G401 (cell line): ENCODE results near the gene FAM184B. TPM values are rescaled to one million over a fixed set of nuclear protein-coding genes. Genes with fewer than 3 reads are reported as not detected.

Source experiments
- DNase-seq: peaks from one replicate; pipeline ENCODE4 v3.0.0-alpha.2; 2015; ENCODE audit warnings: low spot score
- in situ Hi-C: cut with HindIII; loops from 2 replicates; pipeline ENCODE4 v1.10.0; 2016; ENCODE audit warnings: low sequenced_read_pairs, mixed read lengths
- total RNA-seq: library from RNA; depleted of rRNA; stranded (reverse); fragments of >200 nt; shearing (Covaris generic); gene quantifications from 2 replicates; pipeline ENCODE4 v1.2.3, GENCODE V29; 2014

FAM184B gene
- total RNA-seq, 1 experiment from 2014 or later = not detected

GRCh38 chr4:17780501-17781299 lies 721 bp downstream of the FAM184B start:
- no peak for DNase-seq
- in situ Hi-C loops = no loop called here

DNA sequence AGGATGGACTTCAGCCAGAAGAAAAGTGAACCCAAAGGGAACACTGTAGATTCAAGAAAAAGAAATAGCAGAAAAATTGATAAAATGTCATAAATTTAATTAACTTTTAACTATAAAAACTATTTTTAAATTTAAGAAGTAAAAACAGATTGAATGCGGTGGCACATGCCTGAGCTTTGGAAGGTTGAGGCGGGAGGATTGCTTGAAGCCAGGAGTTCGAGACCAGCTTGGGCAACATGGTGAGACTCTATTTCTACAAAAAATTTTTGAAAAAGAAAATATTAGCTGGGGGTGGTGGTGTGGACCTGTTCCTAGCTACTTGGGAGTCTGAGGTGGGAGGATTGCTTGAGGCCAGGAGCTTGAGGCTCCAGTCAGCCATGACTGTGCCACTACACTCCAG lies 3.0 kb downstream of the FAM184B start:
- no peak for DNase-seq
- in situ Hi-C loops = no loop called here

DNA sequence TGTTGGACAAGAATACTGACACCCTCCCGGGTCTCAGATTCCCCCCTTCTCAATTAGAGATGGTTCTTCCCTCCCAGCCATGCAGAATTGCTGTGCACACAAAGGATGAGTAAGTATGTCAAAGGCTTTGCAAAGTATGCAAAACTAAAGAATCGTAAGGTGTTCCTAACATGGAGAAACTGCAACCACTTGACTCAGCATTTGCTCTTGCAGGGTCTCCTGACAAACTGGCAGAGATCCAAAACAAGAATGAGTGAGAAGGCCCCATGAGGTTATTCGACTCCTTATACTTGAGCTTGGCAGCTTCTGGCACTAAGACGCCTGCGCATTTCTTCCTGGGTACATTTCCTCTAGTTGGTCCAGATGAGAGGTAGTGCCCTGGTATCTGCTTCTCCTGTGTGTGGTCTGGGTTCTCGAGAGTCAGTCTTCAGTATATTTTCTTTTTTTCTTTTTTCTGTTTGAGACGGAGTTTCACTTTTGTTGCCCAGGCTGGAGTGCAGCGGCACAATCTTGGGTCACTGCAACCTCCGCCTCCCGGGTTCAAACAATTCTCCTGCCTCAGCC lies 8.2 kb downstream of the FAM184B start:
- in situ Hi-C loops = no loop called here
- no peak for DNase-seq

DNA sequence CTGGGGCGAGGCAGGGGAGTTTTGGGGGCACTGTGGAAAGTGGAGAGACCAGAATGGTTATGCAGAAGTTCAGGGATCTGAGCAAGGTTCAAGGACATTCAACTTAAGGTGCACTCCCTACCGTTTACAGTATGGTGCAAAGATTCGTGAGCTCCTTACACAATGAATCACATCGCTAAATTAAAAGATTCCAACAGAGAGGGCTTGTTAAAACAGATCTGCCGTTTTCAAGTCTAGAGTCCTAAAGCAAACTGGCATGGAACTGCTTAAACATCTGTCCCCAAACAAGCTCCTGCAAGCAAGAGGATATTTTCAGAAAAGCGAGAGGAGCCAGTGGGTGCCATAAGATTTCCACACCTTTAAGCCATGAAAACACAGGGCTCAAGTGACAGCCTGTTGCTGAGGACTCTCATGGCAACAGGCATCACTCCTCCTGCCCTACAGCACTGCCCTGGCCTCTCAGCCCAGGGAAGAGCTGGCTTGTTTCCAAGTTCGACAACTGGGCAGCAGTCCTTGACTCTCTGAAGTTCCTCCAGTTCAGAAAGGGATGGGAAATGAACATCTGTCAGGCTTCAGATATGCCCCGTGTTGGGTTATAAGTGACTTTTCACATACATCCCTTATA lies 10.0 kb downstream of the FAM184B start:
- in situ Hi-C loops = no loop called here
- no peak for DNase-seq

DNA sequence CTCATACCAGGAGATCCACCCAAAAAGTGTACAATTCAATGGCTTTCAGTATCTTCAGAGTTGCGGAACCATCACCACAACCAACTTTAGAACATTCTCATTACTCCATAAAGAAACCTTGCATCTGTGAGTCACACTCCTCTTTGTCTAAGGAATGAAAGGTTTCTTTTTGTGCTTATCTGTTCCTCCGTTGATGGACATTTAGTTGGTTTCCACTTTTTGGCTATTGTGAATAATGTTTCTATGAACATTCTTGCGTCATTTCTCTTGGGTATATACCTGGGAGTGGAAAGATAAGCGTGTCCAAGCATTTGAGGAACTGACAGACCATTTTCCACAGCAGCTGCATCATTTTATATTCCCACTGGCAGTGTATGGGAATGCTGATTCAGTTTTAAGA lies 10.6 kb downstream of the FAM184B start:
- DNase-seq = no peak
- in situ Hi-C loops = no loop called here

GRCh38 chr4:17769406-17770174 lies 11.8 kb downstream of the FAM184B start:
- in situ Hi-C loops = no loop called here
- peak; percentile 40 for DNase-seq

GRCh38 chr4:17766826-17767458 lies 14.5 kb downstream of the FAM184B start:
- in situ Hi-C loops = no loop called here

GRCh38 chr4:17765514-17766286 lies 15.7 kb downstream of the FAM184B start:
- in situ Hi-C loops = no loop called here
- DNase-seq = no peak

More at GRCh38 chr4:17766826-17767458, 14.5 kb downstream of the FAM184B start:
- DNase-seq = no peak

DNA sequence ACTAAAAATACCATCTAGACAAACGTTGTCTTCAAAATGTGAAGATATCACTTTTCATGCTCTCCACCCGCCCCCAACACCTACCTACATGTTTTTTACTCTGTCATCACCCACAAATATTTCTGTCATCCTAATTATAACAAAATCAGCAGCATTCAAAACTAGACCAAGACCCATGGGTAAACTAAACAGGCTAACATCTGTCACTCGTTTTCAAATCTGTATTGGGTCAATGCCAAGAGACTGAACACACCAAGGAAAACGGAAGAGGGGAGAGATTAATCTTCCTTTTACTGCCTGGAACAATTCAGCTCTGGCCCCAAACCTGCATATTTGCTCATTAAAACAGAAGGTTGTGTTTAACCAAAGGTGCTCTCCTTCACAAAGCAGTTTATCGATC lies 17.5 kb downstream of the FAM184B start:
- no peak for DNase-seq
- in situ Hi-C loops = no loop called here

- in situ Hi-C loops = no loop called here
- no peak for DNase-seq
These were observed 18.0 kb downstream of the FAM184B start for GRCh38 chr4:17763416-17763815.

GRCh38 chr4:17762726-17763125 lies 18.7 kb downstream of the FAM184B start:
- peak; percentile 14 for DNase-seq
- in situ Hi-C loops = no loop called here

GRCh38 chr4:17761062-17761461 lies 20.4 kb downstream of the FAM184B start:
- in situ Hi-C loops = no loop called here
- DNase-seq = no peak

DNA sequence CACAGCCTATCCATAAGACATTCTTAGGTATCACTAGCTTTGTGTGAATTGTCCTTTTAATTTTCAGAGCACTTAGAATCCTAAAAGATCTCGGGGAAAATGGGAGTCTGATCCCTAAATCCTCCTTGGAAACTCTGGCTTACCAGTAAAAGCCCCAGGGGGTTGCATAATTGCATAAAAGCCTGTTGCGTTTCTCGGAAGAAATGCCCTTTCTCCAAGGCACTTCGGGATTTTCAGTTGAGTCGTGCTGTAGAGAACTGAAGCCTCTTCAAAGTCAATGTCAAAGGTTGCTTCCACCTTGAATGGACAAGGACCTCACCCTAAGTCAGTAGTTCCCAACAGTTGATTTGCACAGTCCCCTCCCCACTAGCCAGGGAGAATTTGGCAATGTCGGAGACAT lies 20.8 kb downstream of the FAM184B start:
- no peak for DNase-seq

DNA sequence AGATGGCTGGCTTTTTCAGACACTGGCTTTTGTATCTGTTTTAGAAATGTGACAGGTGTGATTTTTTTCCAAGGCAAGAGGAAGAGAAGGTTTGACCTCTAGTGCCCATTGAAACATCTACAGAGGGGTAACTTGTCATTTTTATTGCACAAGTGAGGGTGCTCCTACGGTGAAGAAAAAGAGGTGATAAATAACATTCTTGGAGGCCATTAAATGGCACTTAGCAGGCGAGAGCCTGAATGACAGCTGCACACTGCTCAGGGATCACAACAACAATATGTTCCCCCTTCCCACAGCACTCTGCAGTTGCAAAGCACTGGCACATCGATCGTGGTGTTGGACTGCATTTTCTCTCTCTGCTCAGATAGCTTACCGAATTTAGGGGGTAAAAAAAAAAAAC lies 22.9 kb downstream of the FAM184B start:
- DNase-seq = no peak
- in situ Hi-C loops = no loop called here

More for the DNA sequence above, 20.8 kb downstream of the FAM184B start:
- in situ Hi-C loops = no loop called here

- DNase-seq = no peak
- in situ Hi-C loops = no loop called here
These were observed 23.8 kb downstream of the FAM184B start for GRCh38 chr4:17757621-17758020.

DNA sequence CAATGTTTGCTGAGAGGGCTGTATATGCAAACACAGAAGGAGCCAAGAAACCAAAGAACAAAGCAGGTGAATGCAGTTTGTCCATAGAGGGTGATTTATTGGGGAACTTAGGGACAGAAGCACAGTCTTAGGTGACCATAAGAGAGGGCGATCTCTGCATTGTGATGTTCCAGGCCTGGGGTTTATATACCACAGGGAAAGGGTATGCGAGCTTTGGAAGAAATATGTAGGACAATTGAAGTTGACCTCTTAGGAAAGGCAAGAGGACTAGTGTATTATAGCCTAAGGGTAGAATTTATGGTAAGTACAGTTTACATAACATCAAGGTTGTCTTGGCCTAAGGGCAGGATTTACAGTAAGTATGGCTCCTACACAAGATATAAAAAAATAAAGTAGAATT lies 27.8 kb downstream of the FAM184B start:
- in situ Hi-C loops = no loop called here
- no peak for DNase-seq

DNA sequence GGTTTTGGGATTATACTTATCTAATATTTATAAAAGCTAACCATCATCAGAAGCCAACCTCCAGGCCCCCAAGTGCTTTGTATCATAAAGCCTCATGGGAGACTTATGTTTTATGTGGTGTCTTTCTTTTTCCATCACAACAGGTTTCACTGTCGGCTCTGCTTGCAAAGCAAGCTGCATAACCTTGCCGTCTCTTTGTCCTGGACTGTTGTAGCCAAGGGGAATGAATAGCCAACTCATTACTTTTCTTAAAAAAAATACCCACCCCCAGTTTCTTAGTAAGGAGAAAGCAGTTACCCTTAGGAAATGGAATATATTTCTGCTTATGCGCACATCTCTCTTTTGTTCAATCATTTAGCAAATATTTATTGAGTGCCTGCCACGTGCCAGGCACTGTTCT lies 40.7 kb downstream of the FAM184B start:
- in situ Hi-C loops = no loop called here
- DNase-seq = no peak

- DNase-seq = no peak
- in situ Hi-C loops = no loop called here
These were observed 44.9 kb downstream of the FAM184B start for GRCh38 chr4:17736484-17736883.

GRCh38 chr4:17726911-17727310 lies 54.5 kb downstream of the FAM184B start:
- in situ Hi-C loops = no loop called here
- no peak for DNase-seq
